GM21786 (cell line): Measurements from ENCODE around the gene RREB1.

Experiments used
- ATAC-seq: cut with Tn5 transposase; IDR thresholded peaks from one replicate; pipeline ENCODE4 v1.9.1; 2021; ENCODE audit not compliant: unreplicated experiment

Gene RREB1

GRCh38 chr6:7124114-7124513 lies 16.4 kb downstream of the RREB1 start:
- ATAC-seq, result no peak

DNA sequence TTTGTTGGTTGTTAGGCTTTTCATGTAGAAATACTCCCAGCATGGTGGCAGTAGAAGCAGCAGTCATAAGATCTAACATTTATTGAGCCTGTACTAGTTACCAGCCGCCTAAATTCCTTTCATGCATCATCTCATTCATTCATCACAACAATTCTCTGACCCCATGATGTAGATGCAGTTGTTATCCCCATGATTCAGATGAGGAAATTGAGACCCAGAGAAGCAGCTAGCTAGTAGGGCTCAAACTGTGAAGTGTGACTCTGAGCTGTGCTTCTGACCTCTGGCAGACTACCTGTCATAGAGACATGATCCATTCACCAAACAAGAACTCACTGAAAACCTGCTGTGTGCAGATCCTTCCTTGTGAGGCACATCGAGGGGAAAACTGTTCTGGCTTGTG lies 16.9 kb downstream of the RREB1 start:
- ATAC-seq, result no peak

GRCh38 chr6:7125290-7125689 lies 17.5 kb downstream of the RREB1 start:
- no peak for ATAC-seq

DNA sequence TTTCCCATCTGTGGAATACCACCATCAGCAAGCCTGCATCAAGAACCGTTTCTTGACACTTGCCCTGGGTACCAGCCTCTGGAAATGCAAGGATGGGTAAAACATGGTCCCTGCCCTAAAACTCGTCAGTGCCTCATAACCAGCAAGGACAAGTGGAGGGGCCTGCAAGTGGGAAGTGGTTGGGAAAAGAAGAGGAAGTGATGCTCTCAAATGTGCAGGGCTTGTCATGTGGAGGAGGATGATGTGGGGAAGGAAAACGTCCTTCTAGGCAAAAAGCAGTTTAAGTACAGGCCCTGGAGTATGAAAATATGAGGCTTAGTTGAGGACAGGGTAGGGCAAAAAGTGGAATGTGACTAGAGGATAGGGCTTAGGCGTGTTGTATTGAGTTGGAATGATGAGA lies 19.0 kb downstream of the RREB1 start:
- no peak for ATAC-seq

DNA sequence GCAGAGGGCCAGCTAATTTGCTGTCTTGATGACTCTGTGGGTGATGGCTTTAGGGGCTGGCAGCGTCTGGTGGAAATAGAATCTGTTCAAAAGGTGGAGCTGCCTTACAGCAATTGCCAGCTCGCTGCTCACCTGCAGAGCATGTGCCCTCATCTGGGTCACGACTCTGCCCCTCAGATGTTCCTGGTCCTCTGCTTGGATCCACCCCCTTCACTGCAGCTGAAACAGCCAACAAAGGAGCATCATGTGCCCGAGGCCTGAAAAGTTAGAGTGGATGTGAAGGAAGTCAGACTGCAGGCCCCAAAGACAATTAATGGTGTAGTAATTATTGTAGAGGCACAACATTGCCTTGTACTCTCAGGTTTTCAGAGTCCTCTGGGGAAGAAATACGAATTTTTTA lies 19.9 kb downstream of the RREB1 start:
- no peak for ATAC-seq

- ATAC-seq, result no peak
These were observed 21.6 kb downstream of the RREB1 start for GRCh38 chr6:7129360-7129759.

GRCh38 chr6:7129784-7130569 lies 22.2 kb downstream of the RREB1 start:
- ATAC-seq, result no peak

DNA sequence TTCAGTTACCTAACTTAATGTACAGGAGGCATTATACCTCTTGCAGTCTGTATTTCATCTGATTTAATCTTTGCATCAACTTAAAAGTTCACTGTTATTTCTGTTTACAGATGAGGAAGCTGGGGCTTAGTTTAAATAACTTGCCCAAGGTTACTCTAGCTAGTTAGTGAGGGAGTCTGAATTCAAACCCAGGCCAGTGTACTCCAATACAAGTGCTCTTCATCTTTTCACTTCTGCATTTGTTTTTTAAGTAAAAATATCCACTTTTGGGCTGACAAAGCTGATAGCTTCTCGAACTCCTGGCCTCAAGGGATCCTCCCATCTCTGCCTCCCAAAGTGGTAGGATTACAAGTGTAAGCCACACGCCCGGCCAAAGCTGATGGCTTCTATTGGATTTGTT lies 23.6 kb downstream of the RREB1 start:
- no peak for ATAC-seq

- no peak for ATAC-seq
These were observed 24.8 kb downstream of the RREB1 start for GRCh38 chr6:7132398-7133035.

GRCh38 chr6:7134999-7135745 lies 27.4 kb downstream of the RREB1 start:
- no peak for ATAC-seq

- ATAC-seq, result no peak
These were observed 28.0 kb downstream of the RREB1 start for GRCh38 chr6:7135755-7136154.

DNA sequence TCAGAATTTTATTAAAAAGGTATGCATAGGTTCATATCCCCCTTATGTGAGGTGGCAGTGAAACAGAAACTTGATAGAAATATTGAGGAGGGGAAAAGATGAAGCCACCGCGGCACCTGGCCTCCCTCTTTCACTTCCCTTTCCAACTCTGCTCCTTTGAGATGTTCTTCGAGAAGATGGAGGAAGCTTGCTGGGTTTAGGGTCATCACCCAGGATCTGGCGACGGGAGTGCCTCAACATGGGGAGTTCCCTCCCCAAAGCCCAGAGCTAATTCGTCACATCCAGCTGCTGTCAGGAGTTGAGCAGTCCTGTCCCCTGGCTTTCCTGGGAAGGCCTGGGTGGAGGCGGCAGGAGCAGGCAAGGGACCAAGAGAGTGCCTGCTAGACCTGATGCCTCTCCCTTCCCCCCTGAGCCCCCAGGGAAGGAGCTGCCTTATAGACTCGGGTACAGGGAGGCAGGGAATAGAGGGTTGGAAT lies 29.1 kb downstream of the RREB1 start:
- peak; percentile 42 for ATAC-seq

GRCh38 chr6:7137335-7138045 lies 29.7 kb downstream of the RREB1 start:
- ATAC-seq, result peak; percentile 32

DNA sequence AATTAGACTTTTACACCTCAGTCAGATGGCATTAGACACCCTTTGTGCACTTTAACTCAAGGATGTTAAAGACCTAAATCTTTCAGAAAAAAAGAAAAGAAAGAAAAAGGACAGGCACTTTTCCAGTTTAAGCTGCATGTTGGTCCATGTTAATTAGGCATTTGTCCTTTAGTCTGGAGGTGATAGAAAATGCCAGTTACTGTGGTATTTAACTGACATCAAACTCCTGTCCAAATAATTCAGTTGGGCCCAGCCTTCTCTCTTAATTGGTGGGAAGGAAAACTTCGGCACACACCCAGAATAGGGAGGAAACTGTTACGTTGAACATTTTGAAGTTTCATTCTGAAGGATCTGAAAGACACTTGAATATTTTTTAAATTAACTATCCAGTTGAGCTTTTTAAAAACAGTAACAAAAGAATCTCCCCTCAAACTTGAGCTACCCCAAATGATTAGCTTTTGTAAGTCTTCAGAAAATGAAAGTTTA lies 30.3 kb downstream of the RREB1 start:
- no peak for ATAC-seq

DNA sequence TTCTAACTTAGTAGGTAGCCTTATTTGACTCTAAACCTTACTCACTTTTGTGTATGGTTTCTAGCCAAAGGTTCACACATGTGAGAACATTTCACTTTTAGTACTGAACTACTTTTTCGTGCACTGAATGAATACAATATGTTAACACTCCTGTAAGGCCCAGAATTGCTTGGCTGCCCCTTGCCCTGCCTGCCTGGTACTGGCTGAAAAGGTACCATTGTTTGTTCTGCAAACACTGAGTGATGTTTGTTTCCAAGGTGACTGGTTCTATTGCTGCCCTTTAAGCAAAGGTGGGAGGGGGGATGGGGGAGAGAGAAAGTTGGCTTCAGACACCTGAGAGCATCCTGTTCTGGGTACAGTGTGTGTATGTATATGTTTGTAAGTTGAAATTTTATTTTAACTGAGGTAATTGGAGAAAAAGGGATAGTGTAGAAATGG lies 31.2 kb downstream of the RREB1 start:
- ATAC-seq, result no peak

- no peak for ATAC-seq
These were observed 32.2 kb downstream of the RREB1 start for GRCh38 chr6:7139835-7140470.

DNA sequence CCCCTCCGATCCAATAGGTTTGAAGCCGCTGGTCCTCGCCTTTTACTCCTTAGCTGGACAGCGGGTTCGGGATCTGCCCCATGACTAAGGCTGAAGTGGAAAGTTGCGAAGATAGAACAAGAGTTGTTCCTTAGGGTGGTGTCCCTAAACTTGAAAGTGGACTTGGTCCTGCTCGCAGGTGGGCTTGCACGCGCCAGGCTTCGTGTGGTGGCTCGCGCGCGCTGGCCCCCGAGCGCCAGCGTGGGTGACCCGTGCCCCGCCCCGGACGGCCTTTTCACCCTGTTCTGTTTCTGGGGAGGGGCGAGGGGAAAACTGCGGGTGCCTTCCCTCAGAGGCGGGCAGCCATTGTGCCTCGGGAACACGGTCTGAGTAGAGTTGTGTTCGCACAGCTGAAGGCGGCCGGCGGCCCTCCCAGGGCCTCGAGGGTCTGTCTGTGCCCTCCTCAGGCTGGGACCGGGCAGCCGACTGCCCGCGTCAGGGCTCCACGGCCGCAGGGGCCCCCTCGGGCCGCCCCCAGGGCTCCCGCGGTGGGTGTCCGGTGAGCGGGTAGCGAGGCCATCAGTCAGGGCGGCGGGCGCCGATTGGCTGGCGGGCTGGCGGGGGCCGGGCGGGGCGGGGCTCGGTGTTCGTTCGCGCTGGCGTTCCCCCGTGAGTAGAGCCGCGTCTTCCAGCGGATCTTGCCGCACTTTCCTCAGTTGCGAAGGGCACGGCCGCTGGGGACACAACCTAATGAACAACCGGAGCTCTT lies 33.0 kb downstream of the RREB1 start:
- peak; percentile 48 for ATAC-seq

- no peak for ATAC-seq
These were observed 34.6 kb downstream of the RREB1 start for GRCh38 chr6:7142228-7142801.

- ATAC-seq, result no peak
These were observed 35.2 kb downstream of the RREB1 start for GRCh38 chr6:7142918-7143475.
